SK-N-SH treated with all-trans-retinoic acid at 6 μM for 48 hours (cell line): ENCODE data around the gene NAMPT.

Source experiments
- ATAC-seq: fragments of 200-7000 bp; cut with Tn5 transposase; 3 replicates; pipeline ENCODE4 v1.9.1; 2020; ENCODE audit warnings: mild to moderate bottlenecking, moderate library complexity
- ARNTL ChIP-seq: fragments of 450-650 bp; formaldehyde crosslinking; IDR thresholded peaks from 2 replicates; pipeline ENCODE4 v1.5.0; 2020; ENCODE audit warnings: low read depth, mild to moderate bottlenecking, moderate library complexity, borderline replicate concordance
- BACH2 ChIP-seq: fragments of 250-450 bp; sonication (Bioruptor Pico); IDR thresholded peaks from 2 replicates; pipeline ENCODE4 v1.9.0; 2021; ENCODE audit warnings: mild to moderate bottlenecking, borderline replicate concordance
- CSDC2 ChIP-seq: fragments of 250-450 bp; sonication (Bioruptor Pico); IDR thresholded peaks from 2 replicates; pipeline ENCODE4 v1.5.0; 2020; ENCODE audit warnings: mild to moderate bottlenecking, moderate library complexity
- ESRRG ChIP-seq: fragments of 250-450 bp; sonication (Bioruptor Pico); IDR thresholded peaks from 2 replicates; pipeline ENCODE4 v1.6.1; 2021; ENCODE audit warnings: mild to moderate bottlenecking
- ISL1 ChIP-seq: fragments of 250-450 bp; sonication (Bioruptor Pico); IDR thresholded peaks from 2 replicates; pipeline ENCODE4 v2.1.2; 2022; ENCODE audit warnings: mild to moderate bottlenecking, moderate library complexity
- OSR1 ChIP-seq: fragments of 250-450 bp; sonication (Bioruptor Pico); IDR thresholded peaks from 2 replicates; pipeline ENCODE4 v1.8.0; 2022; ENCODE audit warnings: moderate library complexity, mild to moderate bottlenecking, inconsistent platforms
- RARB ChIP-seq: fragments of 250-450 bp; sonication (Bioruptor Pico); IDR thresholded peaks from 2 replicates; pipeline ENCODE4 v1.8.0; 2021; ENCODE audit warnings: mild to moderate bottlenecking, moderate library complexity
- TCF4 ChIP-seq: fragments of 250-450 bp; sonication (Bioruptor Pico); IDR thresholded peaks from 2 replicates; pipeline ENCODE4 v1.8.0; 2021; ENCODE audit warnings: mild to moderate bottlenecking, moderate library complexity, borderline replicate concordance
- TOX ChIP-seq: fragments of 250-450 bp; sonication (Bioruptor Pico); IDR thresholded peaks from 2 replicates; pipeline ENCODE4 v1.8.0; 2021; ENCODE audit warnings: mild to moderate bottlenecking, moderate library complexity, borderline replicate concordance
- TSHZ2 ChIP-seq: fragments of 250-450 bp; sonication (Bioruptor Pico); IDR thresholded peaks from 2 replicates; pipeline ENCODE4 v1.5.0; 2020; ENCODE audit warnings: mild to moderate bottlenecking, moderate library complexity
- ZC3H10 ChIP-seq: fragments of 250-450 bp; sonication (Bioruptor Pico); IDR thresholded peaks from 2 replicates; pipeline ENCODE4 v1.5.1; 2021; ENCODE audit warnings: mild to moderate bottlenecking, moderate library complexity
- ZFP3 ChIP-seq: fragments of 250-450 bp; sonication (Bioruptor Pico); IDR thresholded peaks from 2 replicates; pipeline ENCODE4 v1.5.0; 2020; ENCODE audit warnings: mild to moderate bottlenecking, moderate library complexity
- ZFP30 ChIP-seq: fragments of 450-650 bp; formaldehyde crosslinking; IDR thresholded peaks from 2 replicates; pipeline ENCODE4 v1.5.0; 2022; ENCODE audit warnings: mild to moderate bottlenecking, moderate library complexity
- ZNF565 ChIP-seq: fragments of 450-650 bp; formaldehyde crosslinking; conservative IDR thresholded peaks from 2 replicates; pipeline ENCODE4 v1.5.0; 2020; ENCODE audit warnings: low read depth, mild to moderate bottlenecking, moderate library complexity
- ZNF8 ChIP-seq: fragments of 450-650 bp; formaldehyde crosslinking; IDR thresholded peaks from 2 replicates; pipeline ENCODE4 v1.5.0; 2020; ENCODE audit warnings: mild to moderate bottlenecking, moderate library complexity
- TF ChIP-seq, protein P1 (sequence below): fragments of 250-450 bp; sonication (Bioruptor Pico); IDR thresholded peaks from 2 replicates; pipeline ENCODE4 v1.5.1; 2021; ENCODE audit warnings: mild to moderate bottlenecking, moderate library complexity
- TF ChIP-seq, protein P2 (sequence below): fragments of 250-450 bp; sonication (Bioruptor Pico); IDR thresholded peaks from 2 replicates; pipeline ENCODE4 v1.8.0; 2021; ENCODE audit warnings: low read depth, mild to moderate bottlenecking, moderate library complexity, borderline replicate concordance
- TF ChIP-seq, protein P3 (sequence below): fragments of 250-450 bp; sonication (Bioruptor Pico); IDR thresholded peaks from 2 replicates; pipeline ENCODE4 v1.5.1; 2020; ENCODE audit warnings: low read depth, mild to moderate bottlenecking, moderate library complexity
- TF ChIP-seq, protein P4 (sequence below): fragments of 250-450 bp; sonication (Bioruptor Pico); IDR thresholded peaks from 2 replicates; pipeline ENCODE4 v1.8.0; 2020; ENCODE audit warnings: mild to moderate bottlenecking, moderate library complexity, borderline replicate concordance

NAMPT gene

GRCh38 chr7:106289848-106290247 is 5.1 kb upstream of the NAMPT start:
- TF ChIP-seq TCF4 (no peak), RARB (no peak), BACH2 (CRISPR knock-in tag) (no peak), ZNF8 (CRISPR knock-in tag) (no peak)
- TF ChIP-seq, protein P1, sequence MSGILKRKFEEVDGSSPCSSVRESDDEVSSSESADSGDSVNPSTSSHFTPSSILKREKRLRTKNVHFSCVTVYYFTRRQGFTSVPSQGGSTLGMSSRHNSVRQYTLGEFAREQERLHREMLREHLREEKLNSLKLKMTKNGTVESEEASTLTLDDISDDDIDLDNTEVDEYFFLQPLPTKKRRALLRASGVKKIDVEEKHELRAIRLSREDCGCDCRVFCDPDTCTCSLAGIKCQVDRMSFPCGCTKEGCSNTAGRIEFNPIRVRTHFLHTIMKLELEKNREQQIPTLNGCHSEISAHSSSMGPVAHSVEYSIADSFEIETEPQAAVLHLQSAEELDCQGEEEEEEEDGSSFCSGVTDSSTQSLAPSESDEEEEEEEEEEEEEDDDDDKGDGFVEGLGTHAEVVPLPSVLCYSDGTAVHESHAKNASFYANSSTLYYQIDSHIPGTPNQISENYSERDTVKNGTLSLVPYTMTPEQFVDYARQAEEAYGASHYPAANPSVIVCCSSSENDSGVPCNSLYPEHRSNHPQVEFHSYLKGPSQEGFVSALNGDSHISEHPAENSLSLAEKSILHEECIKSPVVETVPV (CRISPR knock-in tag) = no peak
- TF ChIP-seq, all 23 proteins: peak for 0
- no peak for ATAC-seq

DNA sequence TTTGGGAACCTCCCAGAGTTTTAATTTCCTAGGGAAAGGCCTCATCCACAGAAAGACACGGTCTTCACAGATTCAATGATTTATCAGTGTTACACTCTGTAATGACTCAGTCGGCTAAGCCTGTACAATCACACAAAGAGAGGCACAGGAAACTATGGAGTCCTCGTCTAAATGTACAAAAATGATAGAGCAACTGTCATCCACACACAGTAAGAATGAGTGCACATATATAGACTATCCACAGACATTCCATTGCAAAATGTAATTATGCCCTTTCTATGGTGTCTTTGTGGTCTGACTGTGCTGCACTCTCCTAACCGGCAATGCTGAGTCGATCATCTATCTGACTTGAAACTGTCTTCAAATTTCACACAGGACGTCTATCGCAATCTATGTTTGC is 3.5 kb upstream of the NAMPT start:
- TF ChIP-seq ZNF565 (CRISPR knock-in tag) (no peak), BACH2 (CRISPR knock-in tag) (no peak), CSDC2 (no peak), ESRRG (CRISPR knock-in tag) (no peak), ZC3H10 (CRISPR knock-in tag) (no peak)
- TF ChIP-seq, all 23 proteins: peak for 0
- no peak for ATAC-seq

DNA sequence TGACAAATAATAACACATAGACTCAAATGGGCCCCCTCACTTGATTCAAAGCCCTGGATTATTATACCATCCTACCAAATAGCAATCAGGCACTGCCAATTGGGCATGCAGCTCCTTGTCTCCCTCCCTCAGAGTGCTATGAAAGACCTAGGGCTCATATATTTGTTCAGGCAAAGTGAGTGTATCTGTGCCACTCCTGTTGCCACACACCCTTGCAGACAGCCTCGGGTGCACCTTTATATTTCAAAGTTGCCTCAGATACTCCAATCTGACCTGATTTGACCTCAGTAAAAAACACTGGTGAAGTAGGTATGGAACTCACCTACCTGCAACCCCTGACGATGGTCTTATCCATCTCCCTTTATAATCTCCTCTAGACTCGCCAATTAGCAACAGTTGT is 3.0 kb upstream of the NAMPT start:
- TF ChIP-seq, protein P2, sequence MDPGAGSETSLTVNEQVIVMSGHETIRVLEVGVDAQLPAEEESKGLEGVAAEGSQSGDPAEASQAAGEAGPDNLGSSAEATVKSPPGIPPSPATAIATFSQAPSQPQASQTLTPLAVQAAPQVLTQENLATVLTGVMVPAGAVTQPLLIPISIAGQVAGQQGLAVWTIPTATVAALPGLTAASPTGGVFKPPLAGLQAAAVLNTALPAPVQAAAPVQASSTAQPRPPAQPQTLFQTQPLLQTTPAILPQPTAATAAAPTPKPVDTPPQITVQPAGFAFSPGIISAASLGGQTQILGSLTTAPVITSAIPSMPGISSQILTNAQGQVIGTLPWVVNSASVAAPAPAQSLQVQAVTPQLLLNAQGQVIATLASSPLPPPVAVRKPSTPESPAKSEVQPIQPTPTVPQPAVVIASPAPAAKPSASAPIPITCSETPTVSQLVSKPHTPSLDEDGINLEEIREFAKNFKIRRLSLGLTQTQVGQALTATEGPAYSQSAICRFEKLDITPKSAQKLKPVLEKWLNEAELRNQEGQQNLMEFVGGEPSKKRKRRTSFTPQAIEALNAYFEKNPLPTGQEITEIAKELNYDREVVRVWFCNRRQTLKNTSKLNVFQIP (CRISPR knock-in tag) = no peak
- TF ChIP-seq BACH2 (CRISPR knock-in tag) (no peak), ZC3H10 (CRISPR knock-in tag) (no peak), TSHZ2 (CRISPR knock-in tag) (no peak), ZFP3 (no peak), RARB (no peak), ISL1 (CRISPR knock-in tag) (no peak), TCF4 (no peak), ARNTL (CRISPR knock-in tag) (no peak), ZNF8 (CRISPR knock-in tag) (no peak), TOX (CRISPR knock-in tag) (no peak), CSDC2 (no peak), OSR1 (CRISPR knock-in tag) (no peak)
- TF ChIP-seq, protein P3, sequence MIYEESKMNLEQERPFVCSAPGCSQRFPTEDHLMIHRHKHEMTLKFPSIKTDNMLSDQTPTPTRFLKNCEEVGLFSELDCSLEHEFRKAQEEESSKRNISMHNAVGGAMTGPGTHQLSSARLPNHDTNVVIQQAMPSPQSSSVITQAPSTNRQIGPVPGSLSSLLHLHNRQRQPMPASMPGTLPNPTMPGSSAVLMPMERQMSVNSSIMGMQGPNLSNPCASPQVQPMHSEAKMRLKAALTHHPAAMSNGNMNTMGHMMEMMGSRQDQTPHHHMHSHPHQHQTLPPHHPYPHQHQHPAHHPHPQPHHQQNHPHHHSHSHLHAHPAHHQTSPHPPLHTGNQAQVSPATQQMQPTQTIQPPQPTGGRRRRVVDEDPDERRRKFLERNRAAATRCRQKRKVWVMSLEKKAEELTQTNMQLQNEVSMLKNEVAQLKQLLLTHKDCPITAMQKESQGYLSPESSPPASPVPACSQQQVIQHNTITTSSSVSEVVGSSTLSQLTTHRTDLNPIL = no peak
- TF ChIP-seq, protein P4, sequence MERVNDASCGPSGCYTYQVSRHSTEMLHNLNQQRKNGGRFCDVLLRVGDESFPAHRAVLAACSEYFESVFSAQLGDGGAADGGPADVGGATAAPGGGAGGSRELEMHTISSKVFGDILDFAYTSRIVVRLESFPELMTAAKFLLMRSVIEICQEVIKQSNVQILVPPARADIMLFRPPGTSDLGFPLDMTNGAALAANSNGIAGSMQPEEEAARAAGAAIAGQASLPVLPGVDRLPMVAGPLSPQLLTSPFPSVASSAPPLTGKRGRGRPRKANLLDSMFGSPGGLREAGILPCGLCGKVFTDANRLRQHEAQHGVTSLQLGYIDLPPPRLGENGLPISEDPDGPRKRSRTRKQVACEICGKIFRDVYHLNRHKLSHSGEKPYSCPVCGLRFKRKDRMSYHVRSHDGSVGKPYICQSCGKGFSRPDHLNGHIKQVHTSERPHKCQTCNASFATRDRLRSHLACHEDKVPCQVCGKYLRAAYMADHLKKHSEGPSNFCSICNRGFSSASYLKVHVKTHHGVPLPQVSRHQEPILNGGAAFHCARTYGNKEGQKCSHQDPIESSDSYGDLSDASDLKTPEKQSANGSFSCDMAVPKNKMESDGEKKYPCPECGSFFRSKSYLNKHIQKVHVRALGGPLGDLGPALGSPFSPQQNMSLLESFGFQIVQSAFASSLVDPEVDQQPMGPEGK (CRISPR knock-in tag) = no peak
- TF ChIP-seq, all 23 proteins: peak for 0
- ATAC-seq = no peak

DNA sequence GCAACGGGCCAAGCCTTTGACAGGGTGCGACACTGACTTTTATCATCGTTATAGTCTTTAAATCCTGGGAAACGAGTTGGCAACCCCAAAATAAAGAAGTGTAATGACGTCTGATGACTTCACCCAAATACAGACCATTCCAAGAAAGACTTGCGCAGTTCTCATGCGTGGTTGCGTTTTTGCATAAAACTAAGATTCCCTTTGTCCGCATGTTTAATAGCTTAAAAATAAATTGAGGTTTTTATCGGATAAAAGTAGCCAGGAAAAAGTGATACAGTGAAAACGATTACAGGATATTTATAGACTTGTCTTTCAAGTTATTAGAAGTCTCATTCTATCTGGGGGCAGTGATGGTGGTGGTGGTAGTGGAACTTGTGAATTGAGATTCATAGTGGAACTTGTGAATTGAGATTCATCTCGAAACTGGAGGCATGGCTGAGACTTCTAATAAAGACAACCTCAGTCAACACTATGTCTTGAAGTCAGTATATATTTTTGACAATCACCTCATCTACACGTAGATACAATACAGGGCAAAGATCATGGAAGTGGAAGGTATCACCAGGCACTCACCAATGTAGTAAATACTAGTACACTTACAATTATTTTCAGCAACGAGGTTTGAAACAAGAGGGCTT is 1.2 kb upstream of the NAMPT start:
- no peak for ATAC-seq
- TF ChIP-seq, protein P2 (CRISPR knock-in tag) = no peak
- TF ChIP-seq ZNF8 (CRISPR knock-in tag) = no peak
- no peak for TF ChIP-seq TOX (CRISPR knock-in tag)
- no peak for TF ChIP-seq ISL1 (CRISPR knock-in tag)
- no peak for TF ChIP-seq CSDC2
- no peak for TF ChIP-seq ESRRG (CRISPR knock-in tag)
- TF ChIP-seq, protein P4 (CRISPR knock-in tag) = no peak
- no peak for TF ChIP-seq ARNTL (CRISPR knock-in tag)
- TF ChIP-seq ZFP30 (CRISPR knock-in tag) = no peak
- no peak for TF ChIP-seq OSR1 (CRISPR knock-in tag)
- TF ChIP-seq, protein P1 (CRISPR knock-in tag) = no peak
- no peak for TF ChIP-seq RARB
- no peak for TF ChIP-seq TCF4
